ENCODE data around the gene CALD1. TPM values are rescaled to one million over a fixed set of nuclear protein-coding genes. Genes with fewer than 3 reads are reported as not detected.

The CALD1 gene
- total RNA-seq, 1 experiment from 2014 or later: 107 TPM

- Mint-ChIP-seq H3K4me3 (no peak overlapping the region), H3K27me3 (ENCODE audit: low read depth) (no peaks in the 10 kb centered on the region), H3K27ac (no peak overlapping the region), H3K9me3 (no peaks in the 10 kb centered on the region), H3K4me1 (peaks cover under 1 to 5% of the 10 kb centered on the region in 2 experiments), H3K36me3 (ENCODE audit: insufficient read depth in 1 of 3, low read depth in 3 of 3) (peaks cover 0 to 9% (median 0%) of the 10 kb centered on the region in 3 experiments; a peak in 2 of 7 replicates)
- no peak overlapping the region for H3K4me2 ChIP-seq (ENCODE audit: insufficient read depth, insufficient read length, low read length)
- H3K27ac ChIP-seq (ENCODE audit: insufficient read length, low read depth, low read length): no peak overlapping the region
- TF ChIP-seq CTCF (conservative IDR thresholded peaks at IDR 0.05): no peak
- no peak overlapping the region for H4K8ac ChIP-seq (replicated peaks; ENCODE audit: insufficient read length, low read depth, low read length)
- H2BK15ac ChIP-seq (ENCODE audit: low read depth, low read length): no peak overlapping the region
- no peak overlapping the region for H2AFZ ChIP-seq (ENCODE audit: low read length)
- H2BK12ac ChIP-seq (ENCODE audit: insufficient read length, low read depth, low read length): no peak overlapping the region
- H3K4ac ChIP-seq (ENCODE audit: low read depth, low read length): no peak overlapping the region
- no peaks in the 10 kb centered on the region for H3K4me1 ChIP-seq (ENCODE audit: insufficient read depth, low read length)
- H3K9ac ChIP-seq (ENCODE audit: extremely low read depth, insufficient read length, low read length): no peak overlapping the region
- no peak overlapping the region for H2BK120ac ChIP-seq (ENCODE audit: low read depth, low read length, poor library complexity, severe bottlenecking)
- no peak overlapping the region for H2BK20ac ChIP-seq (ENCODE audit: low read depth, low read length, poor library complexity, severe bottlenecking)
- no peak overlapping the region for H2BK5ac ChIP-seq (ENCODE audit: insufficient read length, low read length)
- H3K23me2 ChIP-seq (ENCODE audit: insufficient read length, low read depth, low read length, poor library complexity, severe bottlenecking): no peaks in the 10 kb centered on the region
- no peaks in the 10 kb centered on the region for H3K9me3 ChIP-seq (ENCODE audit: control insufficient read depth, low read depth, low read length)
- no peak overlapping the region for H4K5ac ChIP-seq (ENCODE audit: insufficient read length, low read depth, low read length)
- no peak overlapping the region for H3K56ac ChIP-seq (ENCODE audit: insufficient read length, low read depth, low read length)
- H2AK5ac ChIP-seq (ENCODE audit: insufficient read length, low read length): no peak overlapping the region
- H3K18ac ChIP-seq (ENCODE audit: insufficient read length, low read depth, low read length): no peak overlapping the region
- no peak for DNase-seq
- no peaks in the 10 kb centered on the region for H3K79me1 ChIP-seq (ENCODE audit: insufficient read depth, low read depth, low read length, poor library complexity, severe bottlenecking)
- H3K79me2 ChIP-seq (ENCODE audit: insufficient read depth, low read length): peaks cover 10% of the 10 kb centered on the region
- H4K20me1 ChIP-seq (ENCODE audit: control insufficient read depth, insufficient read depth, insufficient read length): no peaks in the 10 kb centered on the region
- H3K23ac ChIP-seq (ENCODE audit: insufficient read length, low read depth, low read length): no peak overlapping the region
- H3K14ac ChIP-seq (ENCODE audit: insufficient read depth, low read length): no peak overlapping the region
- H3T11ph ChIP-seq (ENCODE audit: low read length): no peak overlapping the region
- no CpG with 5 or more reads among the region's 6 CpGs for WGBS (ENCODE audit: extremely low coverage, insufficient read length, low lambda C conversion rate)
- no peak overlapping the region for H4K91ac ChIP-seq (ENCODE audit: insufficient read length, low read depth, low read length)
- no peaks in the 10 kb centered on the region for H3K27me3 ChIP-seq (ENCODE audit: insufficient read depth, low read length)
Measured at GRCh38 chr7:134813663-134814396, 34.4 kb downstream of the CALD1 start.

All from H9 (cell line).